SK-N-DZ (cell line): ENCODE data around the gene PTPRH.
"Not testable (repeated sequence)": the region's sequence is repeated elsewhere in the genome, so short reads cannot be mapped to it uniquely, and the experiment has no call there.

Experiments
- DNase-seq: peaks from one replicate; pipeline ENCODE4 v3.0.0-alpha.2; 2015; ENCODE audit warnings: low spot score

Gene PTPRH

GRCh38 chr19:55226788-55227187 lies 17.5 kb upstream of the PTPRH start:
- no peak for DNase-seq

GRCh38 chr19:55226273-55226672 lies 17.0 kb upstream of the PTPRH start:
- DNase-seq: no peak

- no peak for DNase-seq
Observed at GRCh38 chr19:55225415-55225958, 16.2 kb upstream of the PTPRH start.

- DNase-seq: not testable (repeated sequence)
Observed at GRCh38 chr19:55224679-55225414, 15.5 kb upstream of the PTPRH start.

- no peak for DNase-seq
Observed at GRCh38 chr19:55224038-55224665, 14.9 kb upstream of the PTPRH start.

GRCh38 chr19:55223291-55224037 lies 14.2 kb upstream of the PTPRH start:
- no peak for DNase-seq

GRCh38 chr19:55220525-55220924 lies 11.2 kb upstream of the PTPRH start:
- no peak for DNase-seq

GRCh38 chr19:55216461-55217198 lies 7.3 kb upstream of the PTPRH start:
- DNase-seq: peak; percentile 88

GRCh38 chr19:55213547-55213946 lies 4.2 kb upstream of the PTPRH start:
- DNase-seq: no peak

GRCh38 chr19:55212447-55212846 lies 3.1 kb upstream of the PTPRH start:
- no peak for DNase-seq

- no peak for DNase-seq
Observed at GRCh38 chr19:55209693-55210472, 582 bp upstream of the PTPRH start.

GRCh38 chr19:55206664-55207500 lies 2.4 kb downstream of the PTPRH start:
- DNase-seq: peak; percentile 32

GRCh38 chr19:55202199-55202598 lies 7.1 kb downstream of the PTPRH start:
- not testable (repeated sequence) for DNase-seq

GRCh38 chr19:55199620-55200204 lies 9.6 kb downstream of the PTPRH start:
- DNase-seq: no peak

GRCh38 chr19:55198651-55199050 lies 10.7 kb downstream of the PTPRH start:
- no peak for DNase-seq

GRCh38 chr19:55197528-55197927 lies 11.8 kb downstream of the PTPRH start:
- DNase-seq: no peak

GRCh38 chr19:55196803-55197202 lies 12.5 kb downstream of the PTPRH start:
- DNase-seq: no peak

GRCh38 chr19:55193481-55193880 lies 15.8 kb downstream of the PTPRH start:
- no peak for DNase-seq

GRCh38 chr19:55189403-55189835 lies 19.9 kb downstream of the PTPRH start:
- DNase-seq: peak; percentile 40
